Measurements from ENCODE around the gene CD2. TPM values are rescaled to one million over a fixed set of nuclear protein-coding genes. Genes with fewer than 3 reads are reported as not detected.

CD2 gene
- total and polyA plus RNA-seq, 5 experiments from 2014 or later: 178 to 240 (median 197) TPM

GRCh38 chr1:116763116-116763786, 9.0 kb downstream of the CD2 start:
- peak in 5 of 10 donors; percentile 36 to 63 (median 59) for DNase-seq
- H3K4me3 Mint-ChIP-seq: peak overlapping the region; percentile 68 to 91 (median 88)
- peak; percentile 42 to 59 for ATAC-seq
- POLR2A ChIA-PET: interaction anchor here (1.0 to 10.6 kb wide), 8 partner anchors 12 to 297 kb away, joined by 3 to 285 read pairs (median 18); partner anchors contain the start of genes CD2 and TTF2
- H3K27me3 Mint-ChIP-seq: no peaks in the 10 kb centered on the region
- peaks cover 33 to 94% (median 84%) of the 10 kb centered on the region in 3 donors for H3K36me3 Mint-ChIP-seq
- H3K9me3 Mint-ChIP-seq: no peaks in the 10 kb centered on the region
- peak overlapping the region; percentile 97 to 99 (median 98) for H3K27ac Mint-ChIP-seq
- peaks cover 51 to 94% (median 90%) of the 10 kb centered on the region in 4 donors for H3K4me1 Mint-ChIP-seq

DNA sequence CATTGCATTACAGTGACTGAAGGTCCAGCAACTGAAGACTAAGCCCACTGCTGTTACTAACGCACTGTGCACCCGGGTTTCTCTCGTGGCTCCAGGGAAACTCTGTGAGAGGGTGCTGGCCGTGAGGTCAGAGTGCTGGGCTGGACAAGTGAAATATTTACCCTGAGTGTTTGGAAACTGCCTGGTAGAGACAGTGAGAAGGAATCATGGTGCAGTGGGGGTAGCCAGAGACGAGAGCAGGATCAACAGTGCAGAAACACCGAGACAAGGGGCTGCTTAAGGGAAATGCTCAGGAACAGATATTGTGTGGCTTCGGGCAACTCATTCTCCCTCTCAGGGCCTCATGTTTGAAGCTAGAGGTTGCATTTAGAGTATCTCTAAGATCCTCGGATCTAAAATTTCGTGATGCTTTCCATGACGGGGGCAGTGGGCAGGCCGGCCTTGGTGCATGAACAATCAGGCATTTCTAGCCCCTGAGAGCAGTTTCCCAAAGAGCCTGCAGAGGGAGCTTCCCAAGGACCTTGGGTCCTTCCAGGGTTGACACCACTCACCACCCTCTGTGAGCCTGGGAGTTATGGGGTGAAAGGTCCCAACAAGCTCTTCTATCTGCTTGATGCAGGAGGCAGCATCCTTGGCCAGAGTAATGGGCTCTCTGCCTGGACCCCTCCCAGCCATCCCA, 9.7 kb downstream of the CD2 start:
- POLR2A ChIA-PET: interaction anchor here (1.0 to 10.6 kb wide), 15 partner anchors 9 to 296 kb away, joined by 3 to 285 read pairs (median 5); partner anchors contain the start of genes CD2 and TTF2
- Mint-ChIP-seq H3K27ac (peak overlapping the region; percentile 97 to 99 (median 98)), H3K9me3 (no peaks in the 10 kb centered on the region), H3K4me3 (peak overlapping the region; percentile 68 to 91 (median 88)), H3K36me3 (peaks cover 39 to 95% (median 86%) of the 10 kb centered on the region in 3 donors), H3K27me3 (no peaks in the 10 kb centered on the region), H3K4me1 (peaks cover 58 to 98% (median 96%) of the 10 kb centered on the region in 4 donors)
- DNase-seq (peak in 4 of 10 donors; percentile 27 to 38 (median 32)), ATAC-seq (peak; percentile 6 to 15)

DNA sequence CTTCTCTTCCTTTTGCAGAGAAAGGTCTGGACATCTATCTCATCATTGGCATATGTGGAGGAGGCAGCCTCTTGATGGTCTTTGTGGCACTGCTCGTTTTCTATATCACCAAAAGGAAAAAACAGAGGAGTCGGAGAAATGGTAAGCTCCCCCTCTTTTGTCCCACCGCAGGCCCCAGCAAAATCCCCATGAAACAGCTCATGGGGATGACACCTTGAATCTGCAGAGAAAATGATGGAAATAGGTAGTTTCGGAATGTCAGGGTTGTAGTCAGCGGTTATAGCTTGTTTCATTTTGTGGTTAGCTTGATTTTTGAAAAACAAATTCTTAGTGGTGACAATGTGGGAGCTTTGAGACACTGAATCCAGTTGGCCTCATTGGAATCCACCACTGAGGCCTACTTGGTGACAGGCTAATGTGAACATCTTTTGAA, 10.3 kb downstream of the CD2 start:
- Mint-ChIP-seq H3K27ac (peak overlapping the region; percentile 97 to 99 (median 98)), H3K4me3 (peak overlapping the region; percentile 60 to 91 (median 88)), H3K4me1 (peaks cover 58 to 98% (median 96%) of the 10 kb centered on the region in 4 donors), H3K9me3 (no peaks in the 10 kb centered on the region), H3K36me3 (peaks cover 40 to 95% (median 86%) of the 10 kb centered on the region in 3 donors), H3K27me3 (no peaks in the 10 kb centered on the region)
- POLR2A ChIA-PET: interaction anchor here (1.0 to 10.6 kb wide), 13 partner anchors 8 to 296 kb away, joined by 3 to 285 read pairs (median 5); partner anchors contain the start of genes CD2 and TTF2
- ATAC-seq: peak; percentile 46 to 55
- DNase-seq: peak in 5 of 10 donors; percentile 37 to 73 (median 65)

GRCh38 chr1:116764906-116765862, 11.0 kb downstream of the CD2 start:
- Mint-ChIP-seq H3K4me3 (peak overlapping the region; percentile 60 to 91 (median 88)), H3K9me3 (no peaks in the 10 kb centered on the region), H3K27me3 (no peaks in the 10 kb centered on the region), H3K27ac (peak overlapping the region; percentile 97 to 99 (median 98)), H3K4me1 (peaks cover 60 to 100% (median 96%) of the 10 kb centered on the region in 4 donors), H3K36me3 (peaks cover 40 to 91% (median 81%) of the 10 kb centered on the region in 3 donors)
- POLR2A ChIA-PET: interaction anchor here (1.0 to 10.6 kb wide), 14 partner anchors 8 to 295 kb away, joined by 3 to 285 read pairs (median 4); partner anchors contain the start of genes CD2 and TTF2
- ATAC-seq (no peak), DNase-seq (no peak)

- peaks cover 40 to 83% (median 73%) of the 10 kb centered on the region in 3 donors for H3K36me3 Mint-ChIP-seq
- ATAC-seq: no peak
- DNase-seq: no peak
- H3K27me3 Mint-ChIP-seq: no peaks in the 10 kb centered on the region
- POLR2A ChIA-PET: interaction anchor here (0.6 to 10.6 kb wide), 10 partner anchors 7 to 294 kb away, joined by 3 to 285 read pairs (median 16); partner anchors contain the start of genes CD2 and TTF2
- peak overlapping the region; percentile 97 to 99 (median 98) for H3K27ac Mint-ChIP-seq
- no peaks in the 10 kb centered on the region for H3K9me3 Mint-ChIP-seq
- peaks cover 62 to 100% (median 97%) of the 10 kb centered on the region in 4 donors for H3K4me1 Mint-ChIP-seq
- peak overlapping the region in 9 of 10 donors; percentile 41 to 88 (median 78) for H3K4me3 Mint-ChIP-seq
These were observed 11.7 kb downstream of the CD2 start for GRCh38 chr1:116765962-116766361.

- Mint-ChIP-seq H3K36me3 (peaks cover 33 to 74% (median 64%) of the 10 kb centered on the region in 3 donors), H3K4me1 (peaks cover 65 to 100% (median 98%) of the 10 kb centered on the region in 4 donors), H3K27me3 (no peaks in the 10 kb centered on the region), H3K27ac (peak overlapping the region; percentile 97 to 99 (median 98)), H3K4me3 (peak overlapping the region; percentile 36 to 87 (median 78)), H3K9me3 (no peaks in the 10 kb centered on the region)
- POLR2A ChIA-PET: interaction anchor here (0.6 to 10.6 kb wide), 10 partner anchors 8 to 293 kb away, joined by 3 to 285 read pairs (median 4); partner anchors contain the start of genes CD2 and TTF2
- ATAC-seq (peak; percentile 27 to 48), DNase-seq (peak in 4 of 10 donors; percentile 27 to 69 (median 55))
These were observed 12.6 kb downstream of the CD2 start for GRCh38 chr1:116766616-116767469.

- peaks cover 0 to 3% (median 0%) of the 10 kb centered on the region in 9 donors for H3K9me3 Mint-ChIP-seq
- DNase-seq (no peak), ATAC-seq (no peak)
- POLR2A ChIA-PET: interaction anchor here (0.8 to 10.6 kb wide), 6 partner anchors 9 to 110 kb away, joined by 3 to 285 read pairs (median 50); partner anchors contain the start of gene CD2
- H3K27me3 Mint-ChIP-seq: no peaks in the 10 kb centered on the region
- peaks cover 26 to 64% (median 55%) of the 10 kb centered on the region in 3 donors for H3K36me3 Mint-ChIP-seq
- peaks cover 61 to 100% (median 98%) of the 10 kb centered on the region in 4 donors for H3K4me1 Mint-ChIP-seq
- peak overlapping the region; percentile 97 to 99 (median 98) for H3K27ac Mint-ChIP-seq
- peak overlapping the region; percentile 34 to 87 (median 78) for H3K4me3 Mint-ChIP-seq
These were observed 13.7 kb downstream of the CD2 start for GRCh38 chr1:116767782-116768382.

DNA sequence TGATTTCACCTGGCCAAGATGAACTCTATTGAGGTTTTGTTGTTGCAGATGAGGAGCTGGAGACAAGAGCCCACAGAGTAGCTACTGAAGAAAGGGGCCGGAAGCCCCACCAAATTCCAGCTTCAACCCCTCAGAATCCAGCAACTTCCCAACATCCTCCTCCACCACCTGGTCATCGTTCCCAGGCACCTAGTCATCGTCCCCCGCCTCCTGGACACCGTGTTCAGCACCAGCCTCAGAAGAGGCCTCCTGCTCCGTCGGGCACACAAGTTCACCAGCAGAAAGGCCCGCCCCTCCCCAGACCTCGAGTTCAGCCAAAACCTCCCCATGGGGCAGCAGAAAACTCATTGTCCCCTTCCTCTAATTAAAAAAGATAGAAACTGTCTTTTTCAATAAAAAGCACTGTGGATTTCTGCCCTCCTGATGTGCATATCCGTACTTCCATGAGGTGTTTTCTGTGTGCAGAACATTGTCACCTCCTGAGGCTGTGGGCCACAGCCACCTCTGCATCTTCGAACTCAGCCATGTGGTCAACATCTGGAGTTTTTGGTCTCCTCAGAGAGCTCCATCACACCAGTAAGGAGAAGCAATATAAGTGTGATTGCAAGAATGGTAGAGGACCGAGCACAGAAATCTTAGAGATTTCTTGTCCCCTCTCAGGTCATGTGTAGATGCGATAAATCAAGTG, 14.3 kb downstream of the CD2 start:
- Mint-ChIP-seq H3K9me3 (peaks cover 0 to 5% (median 0%) of the 10 kb centered on the region in 9 donors), H3K4me3 (peak overlapping the region; percentile 34 to 82 (median 74)), H3K27ac (peak overlapping the region; percentile 93 to 99 (median 98)), H3K27me3 (no peaks in the 10 kb centered on the region), H3K4me1 (peaks cover 54 to 95% (median 93%) of the 10 kb centered on the region in 4 donors), H3K36me3 (peaks cover 26 to 57% (median 53%) of the 10 kb centered on the region in 3 donors)
- DNase-seq (no peak), ATAC-seq (no peak)
- POLR2A ChIA-PET: interaction anchor here (0.6 to 10.6 kb wide), 9 partner anchors 7 to 218 kb away, joined by 3 to 285 read pairs (median 14); partner anchors contain the start of gene CD2

GRCh38 chr1:116769104-116769452, 14.8 kb downstream of the CD2 start:
- ATAC-seq: no peak
- POLR2A ChIA-PET: interaction anchor here (0.6 to 10.6 kb wide), 20 partner anchors 8 to 597 kb away, joined by 3 to 285 read pairs (median 5); partner anchors contain the start of genes CD2 and TTF2
- no peak for DNase-seq
- H3K27me3 Mint-ChIP-seq: no peaks in the 10 kb centered on the region
- H3K27ac Mint-ChIP-seq: peak overlapping the region; percentile 93 to 99 (median 98)
- H3K36me3 Mint-ChIP-seq: peaks cover 22 to 53% (median 50%) of the 10 kb centered on the region in 3 donors
- peak overlapping the region; percentile 34 to 82 (median 74) for H3K4me3 Mint-ChIP-seq
- peaks cover 0 to 6% (median 0%) of the 10 kb centered on the region in 9 donors for H3K9me3 Mint-ChIP-seq
- H3K4me1 Mint-ChIP-seq: peaks cover 50 to 89% (median 88%) of the 10 kb centered on the region in 4 donors

Data from naive thymus-derived CD8-positive, alpha-beta T cell (primary cell).